ENCODE results near the gene ZCCHC12. TPM values are rescaled to one million over a fixed set of nuclear protein-coding genes. Genes with fewer than 3 reads are reported as not detected.

ZCCHC12 gene
- polyA plus RNA-seq, 1 donor (not counting 4 experiments of a cell fraction or from before 2014, with no cell fraction given): not detected

- TF ChIP-seq EZH2 (IDR thresholded peaks at IDR 0.05; ENCODE audit: low read length) (no peak), CTCF (optimal IDR thresholded peaks at IDR 0.05 in 1 of 3, IDR thresholded peaks at IDR 0.05 in 1 of 3, conservative IDR thresholded peaks at IDR 0.05 in 1 of 3; ENCODE audit: extremely low read depth in 1 of 3, insufficient read depth in 2 of 3, low read length in 3 of 3) (no peak)
- Histone ChIP-seq H3K4me1 (ENCODE audit: control insufficient read depth, extremely low read depth, insufficient read depth, low read length) (no peaks in the 10 kb centered on the region), H3K9ac (ENCODE audit: control insufficient read depth, extremely low read depth, insufficient read depth, low read length) (no peak overlapping the region), H3K27ac (ENCODE audit: control insufficient read depth, insufficient read depth, low read length) (no peak overlapping the region), H3K4me3 (ENCODE audit: control insufficient read depth in 2 of 3, extremely low read depth in 1 of 3, insufficient read depth in 2 of 3, low read depth in 1 of 3, low read length in 3 of 3) (no peak overlapping the region), H2AFZ (ENCODE audit: control insufficient read depth, low read length) (no peak overlapping the region), H3K36me3 (ENCODE audit: control insufficient read depth in 2 of 2, extremely low read depth in 1 of 2, insufficient read depth in 2 of 2, low read length in 2 of 2) (no peaks in the 10 kb centered on the region), H3K79me2 (ENCODE audit: control insufficient read depth, insufficient read depth, low read length) (no peaks in the 10 kb centered on the region), H3K9me3 (ENCODE audit: control insufficient read depth, low read depth, low read length) (no peaks in the 10 kb centered on the region), H4K20me1 (ENCODE audit: control insufficient read depth, extremely low read depth, insufficient read depth, low read length) (no peaks in the 10 kb centered on the region), H3K4me2 (ENCODE audit: control insufficient read depth, extremely low read depth, insufficient read depth, low read depth, low read length) (no peak overlapping the region), H3K9me1 (ENCODE audit: control insufficient read depth, extremely low read depth, insufficient read depth, low read length) (no peaks in the 10 kb centered on the region), H3K27me3 (ENCODE audit: control insufficient read depth, extremely low read depth, insufficient read depth, low read length) (no peaks in the 10 kb centered on the region)
- FAIRE-seq (no peak), DNase-seq (ENCODE audit: low read depth, low spot score) (no peak)
- dilution Hi-C loops (cut with MboI; ENCODE audit: extremely low pct_ligation_motif_present, low sequenced_read_pairs): no loop called here
Measured at GRCh38 chrX:118780509-118780908, 43.1 kb upstream of the ZCCHC12 start.

- Histone ChIP-seq H3K27ac (ENCODE audit: control insufficient read depth, insufficient read depth, low read length) (no peak overlapping the region), H3K4me1 (ENCODE audit: control insufficient read depth, extremely low read depth, insufficient read depth, low read length) (no peaks in the 10 kb centered on the region), H3K27me3 (ENCODE audit: control insufficient read depth, extremely low read depth, insufficient read depth, low read length) (no peaks in the 10 kb centered on the region), H3K9me1 (ENCODE audit: control insufficient read depth, extremely low read depth, insufficient read depth, low read length) (no peaks in the 10 kb centered on the region), H3K9ac (ENCODE audit: control insufficient read depth, extremely low read depth, insufficient read depth, low read length) (no peak overlapping the region), H3K4me3 (ENCODE audit: control insufficient read depth in 2 of 3, extremely low read depth in 1 of 3, insufficient read depth in 2 of 3, low read depth in 1 of 3, low read length in 3 of 3) (no peak overlapping the region), H3K4me2 (ENCODE audit: control insufficient read depth, extremely low read depth, insufficient read depth, low read depth, low read length) (no peak overlapping the region), H3K9me3 (ENCODE audit: control insufficient read depth, low read depth, low read length) (no peaks in the 10 kb centered on the region), H4K20me1 (ENCODE audit: control insufficient read depth, extremely low read depth, insufficient read depth, low read length) (no peaks in the 10 kb centered on the region), H2AFZ (ENCODE audit: control insufficient read depth, low read length) (no peak overlapping the region), H3K36me3 (ENCODE audit: control insufficient read depth in 2 of 2, extremely low read depth in 1 of 2, insufficient read depth in 2 of 2, low read length in 2 of 2) (no peaks in the 10 kb centered on the region), H3K79me2 (ENCODE audit: control insufficient read depth, insufficient read depth, low read length) (no peaks in the 10 kb centered on the region)
- FAIRE-seq (no peak), DNase-seq (ENCODE audit: low read depth, low spot score) (no peak)
- TF ChIP-seq EZH2 (IDR thresholded peaks at IDR 0.05; ENCODE audit: low read length): no peak
- TF ChIP-seq CTCF (optimal IDR thresholded peaks at IDR 0.05 in 1 of 3, IDR thresholded peaks at IDR 0.05 in 1 of 3, conservative IDR thresholded peaks at IDR 0.05 in 1 of 3; ENCODE audit: extremely low read depth in 1 of 3, insufficient read depth in 2 of 3, low read length in 3 of 3): no peak
- dilution Hi-C loops (cut with MboI; ENCODE audit: extremely low pct_ligation_motif_present, low sequenced_read_pairs): no loop called here
Measured at GRCh38 chrX:118780911-118781310, 42.7 kb upstream of the ZCCHC12 start.
